GM19193 (cell line): ENCODE measurements around the gene DOCK11.

Experiments used
- POLR2A ChIP-seq: IDR thresholded peaks from 4 replicates; pipeline ENCODE4 v1.6.1; 2011; ENCODE audit not compliant: insufficient read depth, insufficient read length; ENCODE audit errors: extremely low read depth

Gene DOCK11

DNA sequence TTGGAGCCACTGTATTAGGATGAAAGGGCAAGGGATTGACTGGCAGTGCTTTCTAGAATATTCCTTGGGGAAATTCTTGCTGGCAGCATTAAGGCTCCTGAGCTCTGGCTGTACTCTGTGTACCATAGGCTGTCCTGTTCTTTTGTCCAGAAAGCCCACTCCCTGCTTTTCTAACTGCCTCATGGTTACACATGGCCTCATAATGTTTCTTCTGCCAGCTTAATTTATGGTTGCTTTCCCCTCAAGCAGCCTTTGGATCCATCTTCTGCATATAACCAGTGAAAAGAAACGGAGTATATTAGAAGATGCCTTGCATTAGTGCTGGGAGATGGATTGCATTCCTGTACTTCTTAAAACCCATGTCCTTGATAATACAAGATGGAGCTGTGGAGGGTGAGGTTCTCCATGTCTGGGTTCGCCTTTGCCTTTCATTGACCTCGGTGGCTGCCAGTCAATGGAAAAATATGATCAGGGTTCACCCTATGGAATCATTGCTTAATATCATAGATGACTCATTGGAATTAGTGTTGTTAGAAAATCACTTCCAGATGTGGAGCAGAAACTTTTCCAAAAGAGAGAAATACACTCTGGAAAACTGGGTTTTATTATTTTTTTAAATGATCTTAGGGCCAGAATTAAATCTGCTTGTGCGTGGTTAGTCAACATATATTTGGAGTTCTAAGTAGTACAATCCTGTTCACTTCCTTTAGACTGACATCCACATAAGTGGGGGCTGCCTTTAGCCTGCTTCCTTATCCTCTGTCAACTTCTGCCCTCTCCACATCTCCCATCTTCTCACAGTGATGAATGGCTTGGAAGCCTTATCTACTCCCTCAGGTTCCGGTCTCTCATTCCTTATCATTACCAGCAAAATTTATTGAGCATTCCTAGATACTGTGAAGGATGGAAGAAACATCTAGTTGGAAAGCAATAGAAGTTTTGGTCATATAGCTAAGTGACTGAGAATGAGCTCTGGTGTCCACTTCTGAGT lies 24.9 kb downstream of the DOCK11 start:
- TF ChIP-seq POLR2A = no peak

GRCh38 chrX:118521435-118521834 lies 25.8 kb downstream of the DOCK11 start:
- TF ChIP-seq POLR2A = no peak

- TF ChIP-seq POLR2A = no peak
Observed at GRCh38 chrX:118522230-118522926, 26.8 kb downstream of the DOCK11 start.

- no peak for TF ChIP-seq POLR2A
Observed at GRCh38 chrX:118523920-118524319, 28.3 kb downstream of the DOCK11 start.

- TF ChIP-seq POLR2A = no peak
Observed at GRCh38 chrX:118524344-118524743, 28.7 kb downstream of the DOCK11 start.

GRCh38 chrX:118525174-118525730 lies 29.6 kb downstream of the DOCK11 start:
- no peak for TF ChIP-seq POLR2A

DNA sequence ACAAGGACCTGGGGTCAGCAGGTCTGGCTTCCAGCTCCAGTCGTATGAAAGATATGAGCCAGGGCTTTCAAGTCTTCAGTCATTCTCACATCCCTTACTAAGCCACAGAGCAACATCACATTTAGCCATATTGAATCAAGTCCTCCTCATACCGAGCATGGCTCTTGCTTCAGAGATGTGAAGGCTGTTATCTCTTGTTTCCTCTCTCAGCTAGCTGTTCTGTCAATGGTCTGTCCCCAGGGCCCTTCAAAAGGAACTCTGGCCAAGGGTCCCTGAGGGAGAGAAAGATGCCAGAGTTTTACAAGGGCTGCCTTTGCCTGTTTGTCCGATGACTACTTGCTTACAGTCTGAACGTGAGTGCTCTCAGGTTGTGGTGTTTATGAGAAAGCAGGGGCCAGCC lies 30.5 kb downstream of the DOCK11 start:
- TF ChIP-seq POLR2A = no peak

- TF ChIP-seq POLR2A = peak; percentile 47
Observed at GRCh38 chrX:118528071-118528737, 32.6 kb downstream of the DOCK11 start.

GRCh38 chrX:118530219-118530911 lies 34.8 kb downstream of the DOCK11 start:
- TF ChIP-seq POLR2A = no peak

DNA sequence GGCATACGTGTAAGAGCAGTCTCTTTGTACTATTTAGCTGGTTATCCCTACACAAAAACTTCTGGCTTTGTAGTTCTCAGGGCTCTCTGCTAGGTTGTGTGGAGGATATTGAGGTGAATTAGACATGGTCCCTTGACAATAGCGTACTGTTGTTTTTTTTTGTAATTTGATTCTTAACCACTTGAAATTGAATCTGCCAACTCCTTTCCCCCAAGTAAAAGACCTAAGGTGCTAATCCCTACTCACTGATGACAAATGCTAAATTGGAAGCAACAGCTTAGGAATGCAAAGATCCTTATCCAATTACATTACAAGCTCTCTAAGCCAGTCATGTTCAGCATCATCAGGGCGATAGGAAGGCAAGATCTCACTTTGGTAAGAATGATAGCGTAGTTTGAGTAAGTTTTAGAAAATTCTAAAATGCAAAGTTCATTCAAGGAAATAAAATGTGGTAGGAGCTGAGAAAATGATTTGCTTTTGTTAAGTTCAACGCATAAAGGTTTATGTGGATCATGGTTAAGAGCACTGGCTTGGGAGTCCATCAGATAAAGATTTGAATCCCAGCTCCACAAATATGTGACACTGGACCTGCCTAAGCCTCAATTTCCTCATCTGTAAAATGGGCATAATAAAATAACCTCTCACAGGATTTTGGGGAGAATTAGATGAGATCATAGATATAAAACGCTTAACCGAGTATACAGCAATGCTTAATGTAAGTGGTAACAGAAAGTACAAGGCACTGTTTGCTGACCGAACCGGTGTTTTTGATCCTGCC lies 39.3 kb downstream of the DOCK11 start:
- TF ChIP-seq POLR2A = no peak

- no peak for TF ChIP-seq POLR2A
Observed at GRCh38 chrX:118536204-118536603, 40.6 kb downstream of the DOCK11 start.

DNA sequence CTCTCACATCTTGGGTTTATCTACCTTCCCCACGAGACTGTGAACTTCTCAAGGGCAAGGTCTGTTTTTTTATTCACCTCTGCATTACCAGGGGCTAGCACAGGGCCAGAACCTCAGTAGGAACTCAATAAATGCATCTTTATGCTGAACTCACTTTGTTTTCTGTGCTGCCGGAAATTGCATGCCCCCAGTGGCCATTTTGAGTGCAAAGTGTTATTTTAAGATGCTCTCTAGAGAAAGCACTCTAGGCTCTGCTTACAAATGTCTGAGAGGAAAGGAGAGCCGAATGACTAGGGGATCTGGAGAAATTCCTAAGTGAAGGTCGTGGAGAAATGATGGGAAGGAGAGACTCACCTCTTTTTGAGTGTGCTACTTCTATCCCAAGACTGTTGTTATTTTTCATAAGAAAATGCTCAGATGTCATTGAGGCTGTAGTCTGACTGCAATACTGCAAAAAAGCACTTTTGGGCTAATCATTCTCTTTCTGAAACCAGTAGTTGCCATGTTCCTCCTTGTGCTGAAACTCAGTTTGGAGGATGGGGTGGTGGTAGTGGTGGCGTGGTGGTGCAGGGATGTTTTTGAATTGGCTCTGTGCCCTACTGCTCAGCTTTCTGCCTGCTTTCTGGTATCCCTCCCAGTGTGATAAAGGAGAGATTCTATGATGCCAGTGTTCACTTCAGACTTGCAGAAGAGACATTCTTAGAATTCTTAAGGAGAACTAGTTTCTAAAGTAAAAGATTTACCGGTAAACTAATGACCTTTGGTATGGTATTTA lies 41.3 kb downstream of the DOCK11 start:
- no peak for TF ChIP-seq POLR2A

DNA sequence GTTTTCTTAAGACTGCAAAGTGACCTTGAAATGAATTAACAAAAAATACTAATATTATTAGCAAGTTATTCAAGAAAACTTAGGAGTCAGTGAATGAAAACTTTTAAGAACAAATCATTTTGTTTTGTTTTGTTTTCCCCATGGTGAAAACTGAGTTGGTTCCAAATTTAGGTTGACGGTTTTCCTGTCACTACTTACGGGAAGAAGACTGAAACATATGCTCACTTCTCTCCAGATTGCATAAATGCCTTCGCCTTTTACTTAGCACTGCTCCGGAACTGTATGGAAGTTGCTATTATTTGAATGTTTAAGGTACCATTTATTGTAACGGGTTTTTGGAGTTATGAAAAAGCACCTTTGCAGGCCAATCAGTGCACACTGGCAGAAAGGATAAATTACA lies 42.8 kb downstream of the DOCK11 start:
- no peak for TF ChIP-seq POLR2A
